ENCODE measurements around the gene IRF1.
"Not testable (repeated sequence)": the region's sequence is repeated elsewhere in the genome, so short reads cannot be mapped to it uniquely, and the experiment has no call there.

- TF ChIP-seq, protein P1, sequence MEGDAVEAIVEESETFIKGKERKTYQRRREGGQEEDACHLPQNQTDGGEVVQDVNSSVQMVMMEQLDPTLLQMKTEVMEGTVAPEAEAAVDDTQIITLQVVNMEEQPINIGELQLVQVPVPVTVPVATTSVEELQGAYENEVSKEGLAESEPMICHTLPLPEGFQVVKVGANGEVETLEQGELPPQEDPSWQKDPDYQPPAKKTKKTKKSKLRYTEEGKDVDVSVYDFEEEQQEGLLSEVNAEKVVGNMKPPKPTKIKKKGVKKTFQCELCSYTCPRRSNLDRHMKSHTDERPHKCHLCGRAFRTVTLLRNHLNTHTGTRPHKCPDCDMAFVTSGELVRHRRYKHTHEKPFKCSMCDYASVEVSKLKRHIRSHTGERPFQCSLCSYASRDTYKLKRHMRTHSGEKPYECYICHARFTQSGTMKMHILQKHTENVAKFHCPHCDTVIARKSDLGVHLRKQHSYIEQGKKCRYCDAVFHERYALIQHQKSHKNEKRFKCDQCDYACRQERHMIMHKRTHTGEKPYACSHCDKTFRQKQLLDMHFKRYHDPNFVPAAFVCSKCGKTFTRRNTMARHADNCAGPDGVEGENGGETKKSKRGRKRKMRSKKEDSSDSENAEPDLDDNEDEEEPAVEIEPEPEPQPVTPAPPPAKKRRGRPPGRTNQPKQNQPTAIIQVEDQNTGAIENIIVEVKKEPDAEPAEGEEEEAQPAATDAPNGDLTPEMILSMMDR (conservative IDR thresholded peaks at IDR 0.05; ENCODE audit: low read depth, low read length), result not testable (repeated sequence)
- TF ChIP-seq CEBPB (IDR thresholded peaks at IDR 0.05; ENCODE audit: low read depth, low read length); POLR2A (IDR thresholded peaks at IDR 0.05; ENCODE audit: low read depth, low read length); RFX5 (IDR thresholded peaks at IDR 0.05; ENCODE audit: low read depth, low read length); MAZ (IDR thresholded peaks at IDR 0.05; ENCODE audit: borderline replicate concordance, low read depth, low read length); MXI1 (IDR thresholded peaks at IDR 0.05; ENCODE audit: borderline replicate concordance, low read depth, low read length); RCOR1 (IDR thresholded peaks at IDR 0.05; ENCODE audit: insufficient replicate concordance, low read length); MAFK (IDR thresholded peaks at IDR 0.05; ENCODE audit: low read depth, low read length); SMC3 (IDR thresholded peaks at IDR 0.05; ENCODE audit: low read depth, low read length); BHLHE40 (IDR thresholded peaks at IDR 0.05; ENCODE audit: low read depth, low read length); RAD21 (IDR thresholded peaks at IDR 0.05; ENCODE audit: low read length): not testable (repeated sequence)
- TF ChIP-seq, protein P2, sequence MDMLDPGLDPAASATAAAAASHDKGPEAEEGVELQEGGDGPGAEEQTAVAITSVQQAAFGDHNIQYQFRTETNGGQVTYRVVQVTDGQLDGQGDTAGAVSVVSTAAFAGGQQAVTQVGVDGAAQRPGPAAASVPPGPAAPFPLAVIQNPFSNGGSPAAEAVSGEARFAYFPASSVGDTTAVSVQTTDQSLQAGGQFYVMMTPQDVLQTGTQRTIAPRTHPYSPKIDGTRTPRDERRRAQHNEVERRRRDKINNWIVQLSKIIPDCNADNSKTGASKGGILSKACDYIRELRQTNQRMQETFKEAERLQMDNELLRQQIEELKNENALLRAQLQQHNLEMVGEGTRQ (IDR thresholded peaks at IDR 0.05; ENCODE audit: low read depth, low read length), result not testable (repeated sequence)
These were observed 34.3 kb upstream of the IRF1 start for GRCh38 chr5:132524877-132525276.
